Neural progenitor cell (in vitro differentiated cells): ENCODE measurements around the gene CDKL5. TPM values are rescaled to one million over a fixed set of nuclear protein-coding genes. Genes with fewer than 3 reads are reported as not detected.

Source experiments
- DNase-seq: peaks from one replicate; pipeline ENCODE4 v3.0.0-alpha.2; 2016; ENCODE audit warnings: low spot score
- H2AFZ ChIP-seq: fragments of 200-600 bp; sonication (generic); replicated peaks from 2 replicates; pipeline ENCODE4 v1.6.1; 2016; ENCODE audit warnings: antibody characterized with exemption
- H3F3A ChIP-seq: fragments of 200-600 bp; sonication (generic); 2 replicates; pipeline ENCODE4 v1.6.1; 2016; ENCODE audit warnings: antibody characterized with exemption, low read depth
- H3K27ac ChIP-seq: fragments of 200-600 bp; sonication (generic); 2 replicates; pipeline ENCODE4 v1.5.1; 2016; ENCODE audit warnings: mild to moderate bottlenecking
- H3K27me3 ChIP-seq: fragments of 200-600 bp; sonication (generic); 2 replicates; pipeline ENCODE4 v1.6.1; 2016; ENCODE audit warnings: mild to moderate bottlenecking, moderate library complexity
- H3K36me3 ChIP-seq: fragments of 200-600 bp; sonication (generic); 2 replicates; pipeline ENCODE4 v1.5.1; 2016
- H3K4me1 ChIP-seq: fragments of 200-600 bp; sonication (generic); 2 replicates; pipeline ENCODE4 v1.6.1; 2016; ENCODE audit warnings: mixed run types
- H3K4me2 ChIP-seq: fragments of 200-600 bp; sonication (generic); 2 replicates; pipeline ENCODE4 v1.6.1; 2016
- H3K4me3 ChIP-seq: fragments of 200-600 bp; sonication (generic); 2 replicates; pipeline ENCODE4 v1.5.1; 2016
- H3K79me2 ChIP-seq: fragments of 200-600 bp; sonication (generic); 2 replicates; pipeline ENCODE4 v1.6.1; 2016; ENCODE audit warnings: low read depth
- H3K9ac ChIP-seq: fragments of 200-600 bp; sonication (generic); 2 replicates; pipeline ENCODE4 v1.6.1; 2016
- H3K9me3 ChIP-seq: fragments of 200-600 bp; sonication (generic); 2 replicates; pipeline ENCODE4 v1.5.1; 2016; ENCODE audit warnings: low read depth
- H4K20me1 ChIP-seq: fragments of 200-600 bp; sonication (generic); 2 replicates; pipeline ENCODE4 v1.6.1; 2016; ENCODE audit warnings: low read depth
- H3K27ac Mint-ChIP-seq: 3 replicates; pipeline ENCODE4 v1.8.0; 2021; ENCODE audit warnings: mixed read lengths
- H3K27me3 Mint-ChIP-seq: 2 replicates; pipeline ENCODE4 v1.8.0; 2022; ENCODE audit warnings: low read depth, mild to moderate bottlenecking, inconsistent platforms, moderate library complexity, mixed read lengths; ENCODE audit not compliant: insufficient read depth
- H3K36me3 Mint-ChIP-seq: 3 replicates; pipeline ENCODE4 v1.8.0; 2021; ENCODE audit warnings: mixed read lengths
- H3K4me1 Mint-ChIP-seq: 3 replicates; pipeline ENCODE4 v1.8.0; 2021; ENCODE audit warnings: mixed read lengths
- H3K4me3 Mint-ChIP-seq: 3 replicates; pipeline ENCODE4 v1.8.0; 2021; ENCODE audit warnings: mild to moderate bottlenecking, moderate library complexity, mixed read lengths
- H3K9me3 Mint-ChIP-seq: 3 replicates; pipeline ENCODE4 v1.8.0; 2020; ENCODE audit warnings: mixed read lengths
- EZH2 ChIP-seq: fragments of 200-600 bp; sonication (generic); IDR thresholded peaks from 2 replicates; pipeline ENCODE4 v1.6.1; 2017; ENCODE audit warnings: antibody characterized with exemption, mild to moderate bottlenecking, moderate library complexity
- EZH2phosphoT487 ChIP-seq: fragments of 200-600 bp; sonication (generic); IDR thresholded peaks from 2 replicates; pipeline ENCODE4 v1.6.1; 2017; ENCODE audit warnings: antibody characterized with exemption
- total RNA-seq: library from RNA; depleted of rRNA; stranded (reverse); fragments of >200 nt; gene quantifications from 2 replicates; pipeline ENCODE4 v1.2.3, GENCODE V29; 2015; ENCODE audit warnings: low replicate concordance
- TF ChIP-seq, protein P1 (sequence below): fragments of 200-600 bp; sonication (generic); IDR thresholded peaks from 2 replicates; pipeline ENCODE4 v1.5.1; 2017; ENCODE audit warnings: antibody characterized with exemption, mild to moderate bottlenecking

Gene CDKL5
- total RNA-seq, 1 donor from 2014 or later, result 8.6 TPM

- DNase-seq, result no peak
- no peak overlapping the region for H3K4me2 ChIP-seq
- Mint-ChIP-seq H3K4me3 (no peak overlapping the region), H3K27ac (no peak overlapping the region), H3K4me1 (no peaks in the 10 kb centered on the region), H3K9me3 (peaks cover 8% of the 10 kb centered on the region), H3K36me3 (no peaks in the 10 kb centered on the region), H3K27me3 (no peaks in the 10 kb centered on the region)
- H3F3A ChIP-seq, result no peaks in the 10 kb centered on the region
- no peak overlapping the region for H2AFZ ChIP-seq
- no peaks in the 10 kb centered on the region for H3K36me3 ChIP-seq
- TF ChIP-seq, protein P1, sequence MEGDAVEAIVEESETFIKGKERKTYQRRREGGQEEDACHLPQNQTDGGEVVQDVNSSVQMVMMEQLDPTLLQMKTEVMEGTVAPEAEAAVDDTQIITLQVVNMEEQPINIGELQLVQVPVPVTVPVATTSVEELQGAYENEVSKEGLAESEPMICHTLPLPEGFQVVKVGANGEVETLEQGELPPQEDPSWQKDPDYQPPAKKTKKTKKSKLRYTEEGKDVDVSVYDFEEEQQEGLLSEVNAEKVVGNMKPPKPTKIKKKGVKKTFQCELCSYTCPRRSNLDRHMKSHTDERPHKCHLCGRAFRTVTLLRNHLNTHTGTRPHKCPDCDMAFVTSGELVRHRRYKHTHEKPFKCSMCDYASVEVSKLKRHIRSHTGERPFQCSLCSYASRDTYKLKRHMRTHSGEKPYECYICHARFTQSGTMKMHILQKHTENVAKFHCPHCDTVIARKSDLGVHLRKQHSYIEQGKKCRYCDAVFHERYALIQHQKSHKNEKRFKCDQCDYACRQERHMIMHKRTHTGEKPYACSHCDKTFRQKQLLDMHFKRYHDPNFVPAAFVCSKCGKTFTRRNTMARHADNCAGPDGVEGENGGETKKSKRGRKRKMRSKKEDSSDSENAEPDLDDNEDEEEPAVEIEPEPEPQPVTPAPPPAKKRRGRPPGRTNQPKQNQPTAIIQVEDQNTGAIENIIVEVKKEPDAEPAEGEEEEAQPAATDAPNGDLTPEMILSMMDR, result no peak
- TF ChIP-seq EZH2phosphoT487 (no peak), EZH2 (no peak)
- H3K4me3 ChIP-seq, result no peak overlapping the region
- H3K9ac ChIP-seq, result no peak overlapping the region
- H3K27ac ChIP-seq, result no peak overlapping the region
- H3K79me2 ChIP-seq, result no peaks in the 10 kb centered on the region
- no peaks in the 10 kb centered on the region for H3K9me3 ChIP-seq
- no peaks in the 10 kb centered on the region for H3K4me1 ChIP-seq
- no peaks in the 10 kb centered on the region for H4K20me1 ChIP-seq
- H3K27me3 ChIP-seq, result no peaks in the 10 kb centered on the region
Observed at GRCh38 chrX:18461431-18461830, 36.0 kb downstream of the CDKL5 start.

- Histone ChIP-seq H2AFZ (no peak overlapping the region), H3K4me2 (no peak overlapping the region), H3K27ac (no peak overlapping the region), H3K4me1 (no peaks in the 10 kb centered on the region), H3K27me3 (no peaks in the 10 kb centered on the region), H3K79me2 (no peaks in the 10 kb centered on the region), H3K9me3 (peaks cover 5% of the 10 kb centered on the region), H3F3A (no peaks in the 10 kb centered on the region), H3K36me3 (no peaks in the 10 kb centered on the region), H3K9ac (no peak overlapping the region), H4K20me1 (no peaks in the 10 kb centered on the region), H3K4me3 (no peak overlapping the region)
- peaks cover 4% of the 10 kb centered on the region for H3K9me3 Mint-ChIP-seq
- H3K4me3 Mint-ChIP-seq, result no peak overlapping the region
- TF ChIP-seq EZH2phosphoT487 (no peak), EZH2 (no peak)
- TF ChIP-seq, protein P1, result no peak
- H3K27me3 Mint-ChIP-seq, result no peaks in the 10 kb centered on the region
- H3K36me3 Mint-ChIP-seq, result no peaks in the 10 kb centered on the region
- no peaks in the 10 kb centered on the region for H3K4me1 Mint-ChIP-seq
- DNase-seq, result no peak
- H3K27ac Mint-ChIP-seq, result no peak overlapping the region
Observed at GRCh38 chrX:18464499-18464898, 39.1 kb downstream of the CDKL5 start.

DNA sequence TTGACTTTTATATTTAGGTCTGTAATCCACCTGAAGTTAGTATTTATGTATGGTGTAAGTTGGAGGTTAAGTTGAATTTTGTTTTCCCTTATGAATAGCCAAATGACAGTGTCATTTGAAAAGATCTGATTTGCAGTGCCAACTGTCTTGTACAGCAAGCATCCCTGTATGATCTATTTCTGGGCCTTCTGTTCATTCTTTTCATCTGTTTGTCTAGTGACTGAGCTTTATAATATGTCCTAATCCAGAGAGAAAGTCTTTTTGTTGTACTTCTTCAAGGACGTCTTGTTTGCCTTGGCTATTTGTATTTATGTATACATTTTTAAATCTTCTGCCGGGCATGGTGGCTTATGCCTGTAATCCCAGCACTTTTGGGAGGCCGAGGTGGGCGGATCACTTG lies 39.6 kb downstream of the CDKL5 start:
- Mint-ChIP-seq H3K9me3 (peaks cover 3% of the 10 kb centered on the region), H3K36me3 (no peaks in the 10 kb centered on the region), H3K4me1 (no peaks in the 10 kb centered on the region), H3K27ac (no peak overlapping the region), H3K4me3 (no peak overlapping the region), H3K27me3 (no peaks in the 10 kb centered on the region)
- Histone ChIP-seq H3K27ac (no peak overlapping the region), H3K9ac (no peak overlapping the region), H3F3A (no peaks in the 10 kb centered on the region), H3K36me3 (no peaks in the 10 kb centered on the region), H4K20me1 (no peaks in the 10 kb centered on the region), H3K9me3 (peaks cover 5% of the 10 kb centered on the region), H2AFZ (no peak overlapping the region), H3K79me2 (no peaks in the 10 kb centered on the region), H3K4me1 (no peaks in the 10 kb centered on the region), H3K4me3 (no peak overlapping the region), H3K27me3 (no peaks in the 10 kb centered on the region), H3K4me2 (no peak overlapping the region)
- TF ChIP-seq, protein P1, result no peak
- TF ChIP-seq EZH2, result no peak
- no peak for DNase-seq

- H3F3A ChIP-seq, result no peaks in the 10 kb centered on the region
- no peaks in the 10 kb centered on the region for H3K4me1 Mint-ChIP-seq
- no peaks in the 10 kb centered on the region for H3K9me3 Mint-ChIP-seq
- H3K4me1 ChIP-seq, result no peaks in the 10 kb centered on the region
- no peak overlapping the region for H3K9ac ChIP-seq
- DNase-seq, result no peak
- no peak overlapping the region for H2AFZ ChIP-seq
- no peaks in the 10 kb centered on the region for H3K27me3 ChIP-seq
- TF ChIP-seq EZH2phosphoT487 (no peak), EZH2 (no peak)
- TF ChIP-seq, protein P1, result no peak
- H3K27ac Mint-ChIP-seq, result no peak overlapping the region
- H3K27ac ChIP-seq, result no peak overlapping the region
- H4K20me1 ChIP-seq, result no peaks in the 10 kb centered on the region
- no peak overlapping the region for H3K4me3 Mint-ChIP-seq
- no peak overlapping the region for H3K4me3 ChIP-seq
- H3K79me2 ChIP-seq, result no peaks in the 10 kb centered on the region
- H3K36me3 ChIP-seq, result no peaks in the 10 kb centered on the region
- H3K36me3 Mint-ChIP-seq, result no peaks in the 10 kb centered on the region
- peaks cover 9% of the 10 kb centered on the region for H3K9me3 ChIP-seq
- H3K4me2 ChIP-seq, result no peak overlapping the region
- H3K27me3 Mint-ChIP-seq, result no peaks in the 10 kb centered on the region
Observed at GRCh38 chrX:18468599-18468998, 43.2 kb downstream of the CDKL5 start.
